GM18502 (cell line): ENCODE data around the gene KCNK1.

ENCODE experiments used
- ATAC-seq: cut with Tn5 transposase; IDR thresholded peaks from one replicate; pipeline ENCODE4 v1.9.1; 2021; ENCODE audit warnings: mild to moderate bottlenecking; ENCODE audit not compliant: unreplicated experiment, poor library complexity

The KCNK1 gene

DNA sequence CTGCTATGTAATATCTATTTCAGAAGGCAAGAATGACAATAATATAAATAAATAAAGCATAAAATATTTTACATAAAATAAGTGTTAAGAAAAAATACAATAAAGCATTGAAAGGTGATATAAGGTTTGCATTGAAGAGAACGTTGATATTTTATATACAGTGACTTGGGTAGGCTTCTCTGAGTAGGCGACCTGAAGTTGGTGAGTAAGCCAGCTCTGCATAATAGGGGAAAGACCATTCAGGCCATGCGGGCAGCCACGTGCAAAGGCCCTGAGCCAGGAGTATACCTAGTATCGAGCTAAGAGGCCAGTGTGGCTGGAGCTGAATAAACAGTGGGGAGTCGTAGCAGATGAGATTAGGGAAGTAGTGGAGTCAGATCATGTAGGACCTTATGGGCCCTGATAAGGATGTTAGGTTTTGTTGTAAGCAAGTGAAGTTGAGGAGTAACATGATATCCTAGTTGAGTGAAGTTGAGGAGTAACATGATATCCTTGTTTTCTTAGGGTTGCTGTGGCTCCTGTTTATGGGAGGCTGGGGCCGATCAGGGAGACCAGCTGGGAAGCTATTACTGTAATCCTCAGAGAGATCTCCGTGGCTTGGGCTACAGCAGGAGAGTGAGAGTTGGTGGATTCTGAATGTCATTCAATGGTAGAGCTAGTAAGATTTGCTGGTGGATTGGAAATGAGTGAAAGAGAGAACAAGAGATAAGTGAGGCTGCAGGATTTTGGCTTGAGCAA, 22.0 kb downstream of the KCNK1 start:
- no peak for ATAC-seq

DNA sequence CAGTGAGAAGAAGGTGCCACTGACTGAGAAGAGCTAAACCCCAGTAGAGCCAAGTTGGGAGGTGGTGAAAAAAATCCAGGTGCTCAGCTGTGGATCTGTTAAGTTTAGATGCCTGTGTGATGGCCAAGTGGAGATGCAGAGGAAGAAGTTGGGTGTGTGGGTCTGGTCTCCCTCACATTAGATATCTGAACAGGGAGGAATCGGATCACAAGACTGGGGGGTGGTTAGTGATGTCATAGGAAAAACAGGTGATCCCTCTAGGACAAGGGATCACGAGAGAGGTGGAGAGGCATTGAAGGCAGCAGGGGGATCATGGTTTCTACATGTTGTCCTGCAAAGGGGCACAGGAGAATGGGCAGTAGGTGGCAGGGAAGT, 22.6 kb downstream of the KCNK1 start:
- no peak for ATAC-seq

DNA sequence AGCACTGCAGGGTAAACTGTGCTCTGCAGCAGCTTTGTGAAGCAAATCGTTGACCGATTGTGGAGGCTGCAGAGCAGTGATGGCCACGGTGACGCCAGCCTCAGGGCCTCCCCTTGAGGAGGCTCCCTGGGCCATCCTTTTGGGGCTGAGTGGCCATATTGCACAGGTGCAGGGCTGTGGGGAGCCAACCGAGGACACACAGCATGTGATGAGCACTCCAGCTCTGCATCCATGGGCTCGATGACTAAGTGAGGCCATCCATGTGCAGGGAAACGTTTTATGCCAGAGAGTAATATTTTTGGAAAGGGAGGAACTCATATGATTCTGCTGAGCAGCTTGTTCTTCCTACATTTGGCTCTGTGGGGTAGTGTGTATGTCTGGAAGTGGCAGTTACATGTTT, 24.6 kb downstream of the KCNK1 start:
- ATAC-seq, result no peak

DNA sequence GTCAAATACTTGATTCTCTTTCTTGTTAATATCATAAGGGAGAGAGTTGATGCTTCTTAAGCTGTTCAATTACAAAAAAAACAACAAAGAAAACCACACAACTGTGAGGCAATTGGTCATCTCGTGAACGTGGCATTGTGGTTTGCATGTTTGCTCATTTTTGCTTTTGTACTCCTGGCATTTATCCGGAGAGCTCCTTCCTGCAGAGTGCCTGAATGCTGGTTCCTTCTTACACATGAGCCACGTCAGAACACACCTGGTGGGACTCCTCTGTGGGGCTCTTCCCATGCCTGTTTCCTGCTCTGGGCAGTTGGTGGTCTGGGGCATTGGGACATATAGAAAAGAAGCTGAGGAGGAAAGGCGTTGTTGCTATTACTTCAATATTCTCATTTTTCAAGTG, 25.7 kb downstream of the KCNK1 start:
- no peak for ATAC-seq

DNA sequence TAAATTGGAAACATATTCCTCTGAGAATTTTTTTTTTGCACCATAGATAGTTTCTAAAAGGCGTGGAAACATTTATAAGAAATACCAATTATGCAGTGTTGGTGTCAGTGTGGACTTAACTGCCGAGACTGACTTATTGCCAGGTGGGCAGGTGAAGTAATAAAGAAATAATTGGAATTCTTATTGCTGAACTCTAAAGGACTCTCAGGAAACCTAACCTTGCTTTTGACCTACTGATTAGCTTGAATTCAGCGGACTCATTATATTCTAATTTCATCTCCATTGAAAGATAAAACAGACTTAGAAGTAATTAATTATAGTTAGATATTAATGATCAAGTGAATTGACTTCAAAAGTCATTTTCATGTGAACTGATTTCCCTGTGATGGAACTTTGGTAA, 26.3 kb downstream of the KCNK1 start:
- no peak for ATAC-seq

DNA sequence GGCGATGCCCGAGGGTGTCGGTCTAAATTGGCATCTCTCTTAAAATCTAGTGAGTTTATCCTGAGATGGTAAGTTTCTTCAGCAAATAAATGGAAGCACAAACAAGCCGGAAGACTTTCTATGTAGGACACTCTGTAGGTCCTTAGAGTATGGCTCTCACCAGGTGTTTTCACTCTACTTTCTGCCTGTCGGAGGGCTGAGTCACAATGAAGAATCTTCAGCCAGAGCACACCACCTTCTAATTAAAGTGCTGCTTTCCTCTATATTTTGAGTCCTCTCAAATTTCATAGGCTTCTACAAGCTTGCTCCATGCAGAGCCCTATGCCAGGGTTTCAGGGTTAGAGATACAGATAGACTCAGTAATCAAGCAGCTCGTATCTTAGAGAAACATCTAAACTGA, 27.1 kb downstream of the KCNK1 start:
- ATAC-seq, result no peak

DNA sequence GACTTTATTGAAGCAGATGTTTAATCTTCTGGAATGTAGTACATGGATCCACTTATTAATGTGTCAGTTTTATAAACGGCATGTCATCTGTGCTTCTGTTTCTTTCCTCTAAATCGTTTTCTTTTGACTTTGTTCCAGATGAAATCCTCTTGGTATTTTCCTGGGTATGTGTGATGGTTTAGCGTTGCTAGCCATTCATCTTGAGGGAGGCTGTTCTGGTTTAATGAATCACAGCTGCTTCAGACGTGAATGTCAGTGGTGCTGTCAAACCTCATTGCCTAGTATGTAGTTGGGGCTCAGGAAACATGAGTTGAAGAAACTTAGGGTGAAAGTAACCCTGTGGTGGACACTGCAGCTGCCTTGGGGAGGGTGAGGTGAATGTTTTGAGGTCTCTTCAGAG, 33.2 kb downstream of the KCNK1 start:
- no peak for ATAC-seq

DNA sequence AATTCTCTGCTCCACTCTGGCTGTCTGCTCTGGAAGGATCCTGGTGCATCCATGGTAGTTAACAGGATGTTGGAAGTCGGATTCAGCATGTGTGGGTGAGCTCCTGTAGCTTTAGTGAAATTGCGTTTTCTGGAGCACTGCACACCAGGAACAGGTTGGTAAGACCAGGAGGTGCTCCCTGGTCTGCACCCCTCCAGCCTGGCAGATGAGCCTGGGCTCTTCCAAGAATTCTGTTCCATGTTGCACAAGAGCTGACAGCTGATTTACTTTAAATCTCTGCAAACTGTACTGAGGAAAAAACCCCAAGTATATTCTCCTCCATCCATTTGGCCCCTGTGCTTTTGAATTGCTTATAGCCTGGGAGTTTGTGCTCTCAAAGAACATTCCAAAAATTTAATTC, 33.7 kb downstream of the KCNK1 start:
- no peak for ATAC-seq

DNA sequence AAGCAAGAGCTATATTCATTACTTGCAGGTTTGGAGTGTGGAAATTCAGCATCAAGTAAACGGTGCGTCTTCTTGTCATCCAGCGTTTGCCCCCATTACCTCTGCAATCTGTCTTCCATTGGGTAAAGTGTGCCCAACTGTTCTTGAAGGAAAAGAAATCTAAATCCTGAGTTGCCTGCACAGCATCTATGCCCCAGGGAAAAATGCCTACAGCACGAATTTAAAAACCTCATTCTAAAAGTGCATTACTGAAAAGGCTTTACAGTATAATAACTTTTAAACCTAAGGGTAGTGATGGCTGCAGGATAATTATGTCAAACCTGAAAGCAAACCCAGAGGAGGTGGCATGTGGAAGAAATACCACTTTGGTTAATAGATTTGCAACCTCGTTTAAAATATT, 37.2 kb downstream of the KCNK1 start:
- ATAC-seq, result no peak

DNA sequence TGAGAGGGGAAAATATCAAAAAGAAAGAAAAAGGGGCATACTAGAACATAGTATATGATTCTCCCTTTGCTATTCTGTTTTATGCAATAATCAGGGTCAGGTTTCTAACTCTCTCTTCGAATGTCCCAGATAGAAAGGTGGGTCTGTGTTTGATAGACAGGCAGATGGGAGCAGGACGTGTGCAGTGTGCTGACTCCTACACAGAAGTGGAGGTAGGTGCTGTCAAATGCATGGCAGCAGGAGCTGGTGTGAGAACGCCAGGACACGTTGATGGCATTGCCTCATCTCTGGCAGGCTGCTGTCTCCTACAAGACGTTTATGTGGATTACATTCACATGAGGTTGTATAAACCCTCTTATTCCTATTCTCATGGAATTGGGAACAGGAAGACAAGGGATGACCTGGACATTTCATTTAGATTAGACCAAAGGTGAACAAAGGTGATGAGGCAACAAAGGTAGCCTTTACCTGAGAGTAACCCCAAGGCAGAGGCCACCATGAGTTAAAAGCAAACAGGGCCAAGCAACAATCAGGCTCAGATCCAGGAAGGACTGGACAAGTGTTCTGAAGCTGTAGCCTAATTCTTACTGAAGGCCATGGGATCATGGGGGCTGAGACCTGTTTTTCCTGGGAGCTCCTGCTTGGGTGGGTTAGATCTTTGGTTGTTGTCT, 37.8 kb downstream of the KCNK1 start:
- no peak for ATAC-seq

DNA sequence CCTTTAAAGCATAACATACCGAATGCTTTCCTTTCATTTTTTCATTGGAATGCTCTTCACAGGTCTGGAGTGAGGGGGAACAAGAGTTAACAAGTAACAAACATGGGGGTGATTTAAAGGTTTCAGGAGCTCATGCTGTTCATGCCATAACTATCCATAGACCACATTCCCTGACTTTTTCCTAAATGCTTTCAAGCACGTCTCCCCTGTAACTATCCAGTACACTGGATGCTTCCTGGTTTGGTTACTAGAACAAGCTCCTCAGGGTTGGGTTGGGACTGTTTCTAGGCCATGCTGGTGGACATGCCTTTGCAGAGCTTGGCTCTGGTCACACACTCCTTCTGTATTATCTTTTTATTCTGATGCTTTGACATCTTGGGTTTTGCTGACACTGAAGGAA, 38.6 kb downstream of the KCNK1 start:
- no peak for ATAC-seq

DNA sequence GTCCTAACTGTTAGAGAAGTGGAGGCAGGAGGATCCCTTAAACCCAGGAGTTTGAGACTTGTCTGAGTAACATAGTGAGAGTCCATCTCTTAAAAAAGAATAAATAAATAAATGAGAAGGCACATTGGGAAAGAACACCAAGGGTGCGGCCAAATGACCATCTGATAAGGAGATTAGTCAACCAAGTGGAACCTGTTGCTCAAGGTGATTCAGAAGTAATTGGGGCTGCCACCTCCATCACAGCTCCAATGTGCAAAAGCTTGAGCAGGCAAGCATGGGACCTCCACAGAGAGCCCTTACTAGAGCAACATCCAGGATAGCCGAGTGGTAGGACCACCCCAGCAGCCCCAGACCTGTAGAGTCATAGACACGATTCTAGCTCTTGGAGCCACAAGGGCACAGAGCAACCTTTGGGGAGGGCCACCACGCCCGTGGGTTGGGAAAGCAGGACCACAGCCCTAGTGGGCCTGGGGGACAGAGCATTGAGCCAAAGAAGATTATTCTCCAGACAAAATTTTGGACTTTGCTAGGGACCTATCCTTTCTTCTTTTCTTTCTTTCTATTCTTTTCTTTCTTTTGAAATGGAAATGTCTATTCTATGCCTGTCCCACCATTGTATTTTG, 40.9 kb downstream of the KCNK1 start:
- no peak for ATAC-seq

DNA sequence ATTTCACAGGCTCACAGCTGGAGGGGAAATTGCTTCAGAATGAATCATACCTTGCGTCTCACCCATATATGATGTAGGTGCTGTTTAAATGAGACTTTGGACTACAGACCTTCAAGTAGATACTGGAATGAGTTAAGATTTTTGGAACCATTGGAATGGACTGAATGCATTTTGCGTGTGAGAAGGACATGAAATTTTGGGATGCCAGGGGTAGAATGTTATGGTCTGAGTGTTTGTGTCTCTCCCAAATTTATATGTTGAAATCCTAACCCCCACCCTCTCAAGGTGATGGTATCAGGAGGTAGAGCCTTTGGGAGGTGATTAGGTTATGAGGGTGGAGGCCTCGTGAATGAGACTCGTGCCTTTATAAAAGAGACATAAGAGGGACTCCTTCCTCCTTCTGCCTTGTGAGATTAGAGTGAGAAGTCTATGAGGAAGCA, 41.4 kb downstream of the KCNK1 start:
- ATAC-seq, result no peak

DNA sequence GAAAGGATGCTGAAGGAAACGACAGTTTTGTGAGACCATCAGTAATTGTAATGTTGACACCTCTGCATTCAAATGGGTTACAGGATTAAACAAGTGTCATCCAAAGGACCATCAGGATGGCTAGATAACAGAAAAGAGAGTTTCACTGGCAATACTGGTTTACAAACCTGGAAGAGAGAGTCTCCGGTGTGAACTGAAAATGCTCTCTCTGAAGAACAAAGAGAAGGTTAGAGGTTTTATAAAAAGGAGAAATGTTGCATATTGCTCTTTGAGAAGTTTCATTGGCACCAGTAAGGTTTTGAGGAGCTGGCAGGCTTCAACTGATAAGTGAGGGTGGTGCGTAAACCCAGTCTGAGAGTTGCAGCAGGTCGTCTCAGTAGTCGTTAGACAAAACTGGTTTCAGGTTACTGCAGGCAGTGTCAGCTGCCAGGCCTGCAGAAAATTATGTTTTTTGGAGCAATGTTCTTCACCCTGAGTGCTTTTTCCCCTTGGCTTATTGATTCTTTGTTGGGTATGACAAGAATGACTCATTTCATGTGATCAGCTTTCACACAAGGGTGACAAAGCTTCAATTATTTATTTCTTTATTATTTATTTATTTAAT, 42.2 kb downstream of the KCNK1 start:
- ATAC-seq, result no peak

DNA sequence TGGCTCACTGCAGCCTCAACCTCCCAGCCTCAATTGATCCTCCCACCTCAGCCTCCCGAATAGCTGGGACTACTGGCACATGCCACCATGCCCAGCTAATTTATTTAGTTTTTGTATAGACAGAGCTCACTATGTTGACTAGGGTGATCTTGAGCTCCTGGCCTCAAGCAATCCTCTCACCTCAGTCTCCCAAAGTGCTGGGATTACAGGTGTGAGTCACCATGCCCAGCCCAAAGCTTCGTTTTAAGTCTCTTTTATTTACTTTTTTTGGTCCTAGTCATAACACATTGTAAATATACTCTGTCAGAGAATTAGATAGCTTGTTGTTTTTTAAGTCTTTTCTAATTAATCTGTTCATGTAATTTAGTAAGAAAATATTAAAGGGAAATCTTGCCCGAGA, 42.8 kb downstream of the KCNK1 start:
- no peak for ATAC-seq

DNA sequence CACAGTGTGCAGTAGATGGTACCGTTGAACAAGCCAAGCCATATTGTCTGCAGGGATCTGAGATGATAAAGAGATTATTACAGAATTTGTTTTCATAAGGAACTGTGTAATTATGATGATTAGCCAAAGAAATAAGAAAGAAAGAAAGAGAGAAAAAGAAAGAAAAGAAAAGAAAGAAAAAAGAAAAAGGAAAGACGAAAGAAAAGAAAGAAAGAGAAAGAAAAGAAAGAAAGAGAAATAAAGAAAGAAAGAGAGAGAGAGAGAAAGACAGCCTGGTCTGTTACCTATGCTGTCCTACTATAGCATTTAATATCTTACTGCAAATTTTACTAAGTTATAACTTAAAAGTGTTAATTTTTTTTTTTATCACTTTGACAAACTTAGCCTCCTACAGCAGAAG, 43.6 kb downstream of the KCNK1 start:
- no peak for ATAC-seq

DNA sequence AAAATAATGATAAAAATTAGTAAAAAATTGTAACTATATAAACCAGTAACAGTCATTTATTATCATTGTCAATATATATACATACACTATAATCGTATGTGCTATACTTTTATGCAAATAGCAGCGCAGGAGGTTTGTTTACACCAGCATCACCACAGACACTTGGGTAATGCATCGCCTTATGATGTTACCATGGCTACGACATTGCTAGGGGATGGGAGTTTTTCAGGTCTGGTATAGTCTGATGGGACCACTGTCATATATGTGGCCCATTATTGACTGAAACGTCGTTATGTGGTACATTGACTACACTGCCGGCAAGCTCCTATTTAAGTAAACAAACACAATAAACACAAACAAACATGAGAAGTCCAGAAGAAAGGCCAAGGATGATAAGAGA, 45.6 kb downstream of the KCNK1 start:
- ATAC-seq, result no peak

DNA sequence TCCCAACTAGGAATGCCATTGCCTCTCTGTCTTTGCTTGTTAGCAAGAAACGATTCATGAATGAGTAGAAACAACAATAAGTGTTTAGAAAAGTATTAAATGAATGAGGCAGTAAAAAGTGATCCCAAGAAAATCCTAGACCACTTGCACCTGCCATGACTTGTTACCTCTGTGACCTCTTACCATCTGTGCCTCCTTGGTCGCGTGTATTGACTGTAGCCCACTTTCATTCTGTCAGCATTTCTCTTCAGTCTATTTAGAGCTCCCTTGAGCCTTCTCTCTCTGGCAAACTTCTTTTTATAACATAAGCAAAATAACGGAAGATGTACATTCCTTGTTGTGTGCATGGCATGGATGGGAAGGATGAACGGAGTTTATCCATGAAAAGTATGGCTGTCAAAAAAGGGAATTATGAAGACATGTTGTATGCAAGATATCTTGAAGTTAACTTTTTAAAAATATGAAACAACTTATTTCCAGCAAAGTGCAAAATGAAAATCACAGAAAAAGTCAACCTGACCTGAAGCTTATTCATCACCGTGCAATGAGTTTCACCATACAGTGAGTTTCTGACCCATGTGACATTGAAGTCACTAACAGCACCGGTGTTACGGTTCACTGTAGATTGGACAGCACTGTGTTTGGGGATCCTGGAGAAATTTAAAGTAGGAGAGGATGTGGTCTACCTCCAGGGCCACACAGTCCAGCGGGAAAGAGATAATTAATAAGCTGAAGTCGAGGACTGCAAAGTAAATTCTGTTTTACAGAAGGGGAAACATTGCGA, 47.7 kb downstream of the KCNK1 start:
- no peak for ATAC-seq

DNA sequence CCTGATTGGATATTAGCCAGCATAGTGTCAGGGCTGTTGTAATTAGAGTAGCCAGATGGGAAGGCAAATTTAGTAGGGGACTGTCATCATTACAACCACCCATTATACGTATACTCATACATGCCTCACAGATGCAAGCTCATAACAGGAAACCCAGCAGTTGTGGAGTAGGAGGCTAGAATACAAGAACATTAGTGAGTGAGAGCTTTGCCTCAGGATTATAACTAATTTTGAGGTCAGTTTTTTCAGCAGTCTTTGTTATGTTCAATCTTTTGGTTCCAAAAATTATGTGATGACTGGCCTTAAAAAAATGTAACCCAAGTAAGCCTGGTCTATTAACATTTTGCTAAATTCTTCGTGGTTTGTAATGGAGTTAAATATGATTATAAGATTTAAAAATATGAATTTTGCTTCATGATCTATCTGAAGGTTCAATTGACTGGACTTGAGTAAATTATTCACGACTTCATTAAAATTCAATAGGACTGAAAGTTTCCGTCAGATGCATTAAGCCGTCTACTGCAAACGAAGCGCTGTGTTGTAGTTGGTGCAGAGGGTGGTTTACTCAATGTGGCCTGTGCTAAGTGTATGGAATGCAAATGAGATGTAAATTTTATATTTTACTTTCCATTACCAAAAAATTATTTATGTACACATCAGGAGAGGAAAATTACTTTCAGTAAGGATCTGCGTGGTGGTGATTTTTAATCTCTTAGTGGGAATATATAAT, 48.8 kb downstream of the KCNK1 start:
- ATAC-seq, result no peak

DNA sequence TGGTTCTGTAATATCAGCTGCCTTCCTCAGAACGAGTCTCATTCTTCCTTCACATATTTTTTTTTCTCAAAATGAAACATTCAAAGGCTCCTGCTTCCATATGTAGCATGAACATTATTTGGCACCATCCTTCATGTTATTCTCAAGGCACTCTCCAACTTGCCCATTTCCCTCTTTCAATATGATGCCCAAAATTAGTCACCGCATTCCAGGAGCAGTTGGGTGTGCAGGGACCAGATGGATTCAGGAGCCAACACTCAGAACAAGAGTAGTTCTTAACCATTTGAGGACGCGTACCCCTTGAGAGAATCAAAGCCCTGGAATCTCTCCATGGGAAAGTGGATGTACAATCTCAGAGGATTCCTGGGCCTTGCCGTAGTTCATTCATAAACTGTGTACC, 50.3 kb downstream of the KCNK1 start:
- ATAC-seq, result no peak
